Keratinocyte (primary cell): ENCODE results near the gene SERPINA5. TPM values are rescaled to one million over a fixed set of nuclear protein-coding genes. Genes with fewer than 3 reads are reported as not detected.

ENCODE experiments used
- DNase-seq: peaks from one replicate; pipeline ENCODE4 v3.0.0-alpha.2; 2011; ENCODE audit warnings: low read depth, missing footprints, low spot score
- FAIRE-seq: peaks from 2 replicates; lab custom pipeline; 2011; peaks lifted over from hg19 to GRCh38; lab: Jason Lieb, UNC
- H2AFZ ChIP-seq: 2 replicates; pipeline ENCODE4 v1.6.0; 2012; ENCODE audit warnings: low read length, control low read depth, inconsistent platforms; ENCODE audit not compliant: control insufficient read depth
- H3K27ac ChIP-seq: 2 replicates; pipeline ENCODE4 v1.5.1; 2011; ENCODE audit warnings: low read length; ENCODE audit not compliant: control insufficient read depth, insufficient read depth
- H3K27me3 ChIP-seq: 3 replicates; pipeline ENCODE4 v1.6.0; 2011; ENCODE audit warnings: low read length; ENCODE audit not compliant: control insufficient read depth, insufficient read depth; ENCODE audit errors: extremely low read depth
- H3K36me3 ChIP-seq, 2 experiments: 2 replicates in 1 of 2; 3 replicates in 1 of 2; pipeline ENCODE4 v1.5.1; 2011; ENCODE audit warnings: low read length in 2 of 2, mild to moderate bottlenecking in 1 of 2; ENCODE audit not compliant: control insufficient read depth in 2 of 2, insufficient read depth in 2 of 2; ENCODE audit errors: extremely low read depth in 1 of 2
- H3K4me1 ChIP-seq: 3 replicates; pipeline ENCODE4 v1.5.1; 2011; ENCODE audit warnings: low read length; ENCODE audit not compliant: control insufficient read depth, insufficient read depth; ENCODE audit errors: extremely low read depth
- H3K4me2 ChIP-seq: 3 replicates; pipeline ENCODE4 v1.6.0; 2011; ENCODE audit warnings: low read depth, low read length; ENCODE audit not compliant: control insufficient read depth, insufficient read depth; ENCODE audit errors: extremely low read depth
- H3K4me3 ChIP-seq, 3 experiments: fragments of 200-600 bp in 1 of 3; sonication (generic) in 1 of 3; 2 replicates in 2 of 3; 3 replicates in 1 of 3; pipeline ENCODE4 v1.5.1; 2011 to 2016; ENCODE audit warnings: low read length in 3 of 3, mild to moderate bottlenecking in 3 of 3, control low read depth in 2 of 3, inconsistent platforms in 1 of 3, low read depth in 1 of 3, mixed read lengths in 1 of 3, mixed run types in 1 of 3, moderate library complexity in 1 of 3; ENCODE audit not compliant: control insufficient read depth in 2 of 3, insufficient read depth in 2 of 3; ENCODE audit errors: extremely low read depth in 1 of 3
- H3K79me2 ChIP-seq: 2 replicates; pipeline ENCODE4 v1.6.0; 2012; ENCODE audit warnings: low read length; ENCODE audit not compliant: control insufficient read depth, insufficient read depth
- H3K9ac ChIP-seq: 3 replicates; pipeline ENCODE4 v1.6.0; 2011; ENCODE audit warnings: low read length; ENCODE audit not compliant: control insufficient read depth, insufficient read depth; ENCODE audit errors: extremely low read depth
- H3K9me1 ChIP-seq: 3 replicates; pipeline ENCODE4 v1.6.0; 2011; ENCODE audit warnings: low read length; ENCODE audit not compliant: control insufficient read depth, insufficient read depth; ENCODE audit errors: extremely low read depth
- H3K9me3 ChIP-seq: 2 replicates; pipeline ENCODE4 v1.5.1; 2012; ENCODE audit warnings: low read depth, low read length; ENCODE audit not compliant: control insufficient read depth
- H4K20me1 ChIP-seq: 3 replicates; pipeline ENCODE4 v1.6.0; 2011; ENCODE audit warnings: low read length; ENCODE audit not compliant: control insufficient read depth, insufficient read depth; ENCODE audit errors: extremely low read depth
- CTCF ChIP-seq, 3 experiments: IDR thresholded peaks in 1 of 3; conservative IDR thresholded peaks in 1 of 3; optimal IDR thresholded peaks in 1 of 3; 2 replicates in 2 of 3; 3 replicates in 1 of 3; pipeline versions ENCODE3 to v1.5.1; 2011; ENCODE audit warnings: low read length in 3 of 3, mild to moderate bottlenecking in 3 of 3, moderate library complexity in 2 of 3, control low read depth in 1 of 3, inconsistent platforms in 1 of 3; ENCODE audit not compliant: insufficient read depth in 2 of 3; ENCODE audit errors: extremely low read depth in 1 of 3
- EZH2 ChIP-seq: IDR thresholded peaks from one replicate; pipeline ENCODE4 v1.6.1; 2012; ENCODE audit warnings: inconsistent platforms, mild to moderate bottlenecking, low read length, moderate library complexity
- dilution Hi-C: fragments of 300-500 bp; cut with MboI; formaldehyde crosslinking; loops from one replicate; pipeline ENCODE4 v1.7.0; 2020; ENCODE audit warnings: low sequenced_read_pairs; ENCODE audit not compliant: extremely low pct_ligation_motif_present
- polyA plus RNA-seq, 5 experiments: library from polyadenylated mRNA; depleted of rRNA in 3 of 5; stranded (reverse) in 3 of 5; stranded (forward) in 1 of 5; unstranded in 1 of 5; fragments of >200 nt; gene quantifications; 1 replicate in 1 of 5; 2 replicates in 3 of 5; 3 replicates in 1 of 5; pipeline versions ENCODE4 v1.2.1 to v1.2.3, GENCODE V29; 2011 to 2012; ENCODE audit warnings: missing spikeins in 2 of 5, low read depth in 1 of 5, low replicate concordance in 1 of 5

SERPINA5 gene
- polyA plus RNA-seq, 1 donor (not counting 4 experiments of a cell fraction or from before 2014, with no cell fraction given) = not detected

GRCh38 chr14:94624537-94625352, 43.5 kb downstream of the SERPINA5 start:
- Histone ChIP-seq H3K9me1 (no peaks in the 10 kb centered on the region), H3K4me2 (no peak overlapping the region), H3K27ac (no peak overlapping the region), H3K79me2 (no peaks in the 10 kb centered on the region), H2AFZ (no peak overlapping the region), H3K4me1 (no peaks in the 10 kb centered on the region), H4K20me1 (no peaks in the 10 kb centered on the region), H3K27me3 (no peaks in the 10 kb centered on the region), H3K9me3 (no peaks in the 10 kb centered on the region), H3K36me3 (no peaks in the 10 kb centered on the region), H3K9ac (no peak overlapping the region), H3K4me3 (no peak overlapping the region)
- TF ChIP-seq CTCF (optimal IDR thresholded peaks at IDR 0.05 in 1 of 3, IDR thresholded peaks at IDR 0.05 in 1 of 3, conservative IDR thresholded peaks at IDR 0.05 in 1 of 3; ENCODE audit: extremely low read depth in 1 of 3, insufficient read depth in 2 of 3, low read length in 3 of 3) (no peak), EZH2 (no peak)
- no peak for DNase-seq
- no peak for FAIRE-seq
- dilution Hi-C loops = no loop called here

- Histone ChIP-seq H3K9me3 (no peaks in the 10 kb centered on the region), H3K27me3 (no peaks in the 10 kb centered on the region), H3K36me3 (no peaks in the 10 kb centered on the region), H2AFZ (no peak overlapping the region), H3K79me2 (no peaks in the 10 kb centered on the region), H3K4me3 (no peak overlapping the region), H3K4me2 (no peak overlapping the region), H3K27ac (no peak overlapping the region), H4K20me1 (no peaks in the 10 kb centered on the region), H3K4me1 (no peaks in the 10 kb centered on the region), H3K9ac (no peak overlapping the region), H3K9me1 (no peaks in the 10 kb centered on the region)
- dilution Hi-C loops = no loop called here
- TF ChIP-seq EZH2 (no peak), CTCF (optimal IDR thresholded peaks at IDR 0.05 in 1 of 3, IDR thresholded peaks at IDR 0.05 in 1 of 3, conservative IDR thresholded peaks at IDR 0.05 in 1 of 3; ENCODE audit: extremely low read depth in 1 of 3, insufficient read depth in 2 of 3, low read length in 3 of 3) (no peak)
- FAIRE-seq (no peak), DNase-seq (no peak)
These were observed 44.1 kb downstream of the SERPINA5 start for GRCh38 chr14:94625353-94625635.
